Measurements from ENCODE around the gene TSNAXIP1. TPM values are rescaled to one million over a fixed set of nuclear protein-coding genes. Genes with fewer than 3 reads are reported as not detected.
A peak's percentile ranks its signal among the peaks of the same experiment; 100 is the strongest.

The TSNAXIP1 gene
- 3.7 TPM for total RNA-seq

- DNase-seq: peak; percentile 99
These were observed at the start of gene TSNAXIP1, which contains the start of gene RANBP10 for GRCh38 chr16:67806428-67807147. Gene TSNAXIP1 (plus strand): TSS chr16:67806889. CDS start chr16:67807150, 261 bp downstream. Gene RANBP10 (minus strand): TSS chr16:67806560. CDS start chr16:67806536, 24 bp downstream.

GRCh38 chr16:67758006-67758405, 48.7 kb upstream of the TSNAXIP1 start:
- DNase-seq: no peak

GRCh38 chr16:67758966-67759365, 47.7 kb upstream of the TSNAXIP1 start:
- DNase-seq: no peak

GRCh38 chr16:67760206-67760955, 46.3 kb upstream of the TSNAXIP1 start:
- DNase-seq: no peak

- no peak for DNase-seq
These were observed 45.8 kb upstream of the TSNAXIP1 start for GRCh38 chr16:67760956-67761230.

- DNase-seq: no peak
These were observed 44.8 kb upstream of the TSNAXIP1 start for GRCh38 chr16:67761924-67762323.

GRCh38 chr16:67762385-67762784, 44.3 kb upstream of the TSNAXIP1 start:
- DNase-seq: no peak

GRCh38 chr16:67763066-67763465, 43.6 kb upstream of the TSNAXIP1 start:
- DNase-seq: no peak

GRCh38 chr16:67764158-67764667, 42.5 kb upstream of the TSNAXIP1 start:
- DNase-seq: no peak

GRCh38 chr16:67766291-67766690, 40.4 kb upstream of the TSNAXIP1 start:
- no peak for DNase-seq

- DNase-seq: no peak
These were observed 38.7 kb upstream of the TSNAXIP1 start for GRCh38 chr16:67767953-67768352.

GRCh38 chr16:67770346-67770991, 36.2 kb upstream of the TSNAXIP1 start:
- no peak for DNase-seq

GRCh38 chr16:67773099-67773498, 33.6 kb upstream of the TSNAXIP1 start:
- no peak for DNase-seq

- DNase-seq: no peak
These were observed 32.9 kb upstream of the TSNAXIP1 start for GRCh38 chr16:67773569-67774456.

- no peak for DNase-seq
These were observed 32.2 kb upstream of the TSNAXIP1 start for GRCh38 chr16:67774457-67774853.

GRCh38 chr16:67775273-67775672, 31.4 kb upstream of the TSNAXIP1 start:
- no peak for DNase-seq

GRCh38 chr16:67779256-67780014, 27.3 kb upstream of the TSNAXIP1 start:
- DNase-seq: no peak

GRCh38 chr16:67780847-67781564, 25.7 kb upstream of the TSNAXIP1 start:
- no peak for DNase-seq

- no peak for DNase-seq
These were observed 25.1 kb upstream of the TSNAXIP1 start for GRCh38 chr16:67781565-67781921.

GRCh38 chr16:67782567-67783352, 23.9 kb upstream of the TSNAXIP1 start:
- no peak for DNase-seq
